NB4 (cell line): ENCODE data around the gene FUT3.
"Not testable (repeated sequence)": the region's sequence is repeated elsewhere in the genome, so short reads cannot be mapped to it uniquely, and the experiment has no call there.

Source experiments
- CTCF ChIP-seq: IDR thresholded peaks from one replicate; pipeline ENCODE4 v1.5.1; 2012; ENCODE audit warnings: low read depth, low read length
- MAX ChIP-seq: IDR thresholded peaks from 2 replicates; pipeline ENCODE4 v1.6.1; 2011; ENCODE audit warnings: low read depth, low read length
- POLR2A ChIP-seq: IDR thresholded peaks from 2 replicates; pipeline ENCODE4 v1.6.1; 2011; ENCODE audit warnings: mild to moderate bottlenecking; ENCODE audit not compliant: insufficient read length; ENCODE audit errors: extremely low read depth

GRCh38 chr19:5883157-5883873, 32.1 kb upstream of the FUT3 start:
- not testable (repeated sequence) for TF ChIP-seq CTCF, POLR2A, MAX
